Endothelial cell (in vitro differentiated cells): ENCODE data around the gene WASHC1. TPM values are rescaled to one million over a fixed set of nuclear protein-coding genes. Genes with fewer than 3 reads are reported as not detected.
"Not testable (repeated sequence)": the region's sequence is repeated elsewhere in the genome, so short reads cannot be mapped to it uniquely, and the experiment has no call there.

Source experiments
- DNase-seq: peaks from one replicate; pipeline ENCODE4 v3.0.0; 2021; ENCODE audit warnings: low spot score
- H3K27ac Mint-ChIP-seq: one replicate; pipeline ENCODE4 v1.8.0; 2021; ENCODE audit warnings: mixed read lengths, inconsistent platforms; ENCODE audit not compliant: unreplicated experiment
- H3K27me3 Mint-ChIP-seq: one replicate; pipeline ENCODE4 v1.8.0; 2021; ENCODE audit warnings: mild to moderate bottlenecking, moderate library complexity, mixed read lengths, inconsistent platforms; ENCODE audit not compliant: unreplicated experiment
- H3K36me3 Mint-ChIP-seq: one replicate; pipeline ENCODE4 v1.8.0; 2021; ENCODE audit warnings: mild to moderate bottlenecking, low read depth, mixed read lengths, inconsistent platforms; ENCODE audit not compliant: unreplicated experiment
- H3K4me1 Mint-ChIP-seq: one replicate; pipeline ENCODE4 v1.8.0; 2021; ENCODE audit warnings: mild to moderate bottlenecking, mixed read lengths, inconsistent platforms; ENCODE audit not compliant: unreplicated experiment
- H3K4me3 Mint-ChIP-seq: one replicate; pipeline ENCODE4 v1.8.0; 2021; ENCODE audit warnings: mild to moderate bottlenecking, mixed read lengths, inconsistent platforms; ENCODE audit not compliant: unreplicated experiment
- H3K9me3 Mint-ChIP-seq: one replicate; pipeline ENCODE4 v1.8.0; 2021; ENCODE audit warnings: mixed read lengths, inconsistent platforms; ENCODE audit not compliant: unreplicated experiment
- long read RNA-seq: library from polyadenylated mRNA; unstranded; transcript quantifications from one replicate; pipeline ENCODE4 v2.0.0, GENCODE V29; 2020; ENCODE audit not compliant: unreplicated experiment
- total RNA-seq: library from RNA; stranded (reverse); fragmentation: NEBNext Ultra II Directional; extraction: Animal tissue kit (Norgen Biotek cat#: 25700); gene quantifications from one replicate; pipeline ENCODE4 v1.2.1, GENCODE V29; 2021; ENCODE audit not compliant: unreplicated experiment

The WASHC1 gene, protein sequence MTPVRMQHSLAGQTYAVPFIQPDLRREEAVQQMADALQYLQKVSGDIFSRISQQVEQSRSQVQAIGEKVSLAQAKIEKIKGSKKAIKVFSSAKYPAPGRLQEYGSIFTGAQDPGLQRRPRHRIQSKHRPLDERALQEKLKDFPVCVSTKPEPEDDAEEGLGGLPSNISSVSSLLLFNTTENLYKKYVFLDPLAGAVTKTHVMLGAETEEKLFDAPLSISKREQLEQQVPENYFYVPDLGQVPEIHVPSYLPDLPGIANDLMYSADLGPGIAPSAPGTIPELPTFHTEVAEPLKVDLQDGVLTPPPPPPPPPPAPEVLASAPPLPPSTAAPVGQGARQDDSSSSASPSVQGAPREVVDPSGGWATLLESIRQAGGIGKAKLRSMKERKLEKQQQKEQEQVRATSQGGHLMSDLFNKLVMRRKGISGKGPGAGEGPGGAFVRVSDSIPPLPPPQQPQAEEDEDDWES
- 21.7 TPM for total RNA-seq
- long read RNA-seq, partial matches to known transcripts: 0 of 2 reads
- long read RNA-seq, other reads (novel, unspliced or antisense): 2 of 2 reads

DNA sequence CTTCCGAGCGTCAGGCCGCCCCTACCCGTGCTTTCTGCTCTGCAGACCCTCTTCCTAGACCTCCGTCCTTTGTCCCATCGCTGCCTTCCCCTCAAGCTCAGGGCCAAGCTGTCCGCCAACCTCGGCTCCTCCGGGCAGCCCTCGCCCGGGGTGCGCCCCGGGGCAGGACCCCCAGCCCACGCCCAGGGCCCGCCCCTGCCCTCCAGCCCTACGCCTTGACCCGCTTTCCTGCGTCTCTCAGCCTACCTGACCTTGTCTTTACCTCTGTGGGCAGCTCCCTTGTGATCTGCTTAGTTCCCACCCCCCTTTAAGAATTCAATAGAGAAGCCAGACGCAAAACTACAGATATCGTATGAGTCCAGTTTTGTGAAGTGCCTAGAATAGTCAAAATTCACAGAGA lies at the start of gene WASHC1:
TSS of gene WASHC1 (minus strand) at position 101 of the 400 bp plus-strand sequence. CDS start 4,457 bp downstream, outside the sequence.
- not testable (repeated sequence) for DNase-seq, H3K9me3 Mint-ChIP-seq, H3K27me3 Mint-ChIP-seq, H3K27ac Mint-ChIP-seq, H3K4me1 Mint-ChIP-seq, H3K36me3 Mint-ChIP-seq, H3K4me3 Mint-ChIP-seq

DNA sequence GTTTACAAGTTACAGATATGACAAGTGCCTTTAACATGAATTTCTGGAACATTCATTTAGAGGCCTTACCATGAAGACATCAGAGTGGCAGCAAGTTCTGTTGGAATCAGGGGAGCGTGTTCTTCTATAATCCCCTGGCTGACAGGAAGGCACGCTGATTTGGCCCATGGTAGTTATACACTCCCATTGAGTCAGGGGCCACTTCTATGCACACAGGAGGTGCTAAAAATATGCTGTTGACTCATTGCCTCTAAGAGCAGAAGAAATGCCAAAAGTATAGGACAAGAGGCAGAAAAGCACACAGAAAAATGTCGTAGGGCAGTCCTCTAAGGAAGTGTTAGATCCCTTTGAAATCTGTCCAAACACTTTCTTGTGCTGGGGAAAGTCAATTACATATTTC lies 49.1 kb upstream of the WASHC1 start:
- H3K4me3 Mint-ChIP-seq, DNase-seq, H3K36me3 Mint-ChIP-seq, H3K4me1 Mint-ChIP-seq, H3K27ac Mint-ChIP-seq, H3K9me3 Mint-ChIP-seq, H3K27me3 Mint-ChIP-seq: not testable (repeated sequence)

DNA sequence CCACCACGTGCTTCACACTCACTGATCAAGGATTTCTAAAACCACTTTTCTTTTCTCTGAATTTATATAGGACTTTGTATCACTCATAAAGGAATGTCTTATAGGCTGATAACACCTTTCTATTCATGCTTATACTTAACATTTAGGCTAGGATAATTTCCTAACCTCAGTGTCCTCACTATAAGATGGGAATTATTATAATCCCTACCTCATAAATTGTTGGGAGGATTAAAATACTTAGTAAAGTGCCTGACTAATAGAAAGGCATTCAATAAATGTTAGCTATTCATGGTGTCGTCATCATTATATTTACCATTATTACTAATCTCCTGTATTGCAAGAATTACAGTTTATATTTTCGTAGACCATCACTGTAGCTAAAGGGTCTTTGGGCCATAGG lies 47.1 kb upstream of the WASHC1 start:
- not testable (repeated sequence) for H3K9me3 Mint-ChIP-seq, DNase-seq, H3K27ac Mint-ChIP-seq, H3K4me3 Mint-ChIP-seq, H3K36me3 Mint-ChIP-seq, H3K4me1 Mint-ChIP-seq, H3K27me3 Mint-ChIP-seq

DNA sequence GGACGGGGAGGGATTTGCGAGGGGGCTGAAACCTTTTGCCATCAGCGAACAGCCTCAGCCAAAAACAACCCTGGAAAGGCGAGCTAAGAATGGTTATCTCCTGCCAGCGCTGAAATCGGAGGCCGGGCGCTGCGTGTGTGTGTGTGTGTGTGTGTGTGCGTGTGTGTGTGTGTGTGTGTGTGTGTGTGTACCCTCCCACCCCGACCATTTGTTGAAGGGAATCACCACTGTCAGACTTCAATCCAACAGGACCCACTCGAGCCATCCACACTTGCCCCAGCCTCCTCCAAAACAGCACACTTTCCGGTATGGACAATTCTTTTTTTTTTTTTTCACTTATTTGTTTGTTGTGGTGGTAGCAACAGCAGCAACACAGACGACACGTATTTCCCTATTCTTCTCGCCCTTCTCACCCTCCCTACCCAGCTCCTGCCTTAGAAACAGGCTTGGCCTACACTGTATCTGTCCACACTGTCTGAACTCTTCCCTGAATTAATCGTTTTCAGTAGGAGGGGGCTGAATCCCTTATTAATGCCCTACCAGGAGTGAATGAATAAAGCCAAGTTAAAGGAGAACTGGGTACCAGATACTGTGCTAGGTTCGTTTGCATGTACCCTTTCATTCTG lies 44.8 kb upstream of the WASHC1 start:
- Mint-ChIP-seq H3K27ac (peak overlapping the region; percentile 84), H3K4me3 (peak overlapping the region; percentile 88)
- not testable (repeated sequence) for H3K9me3 Mint-ChIP-seq, H3K36me3 Mint-ChIP-seq, H3K4me1 Mint-ChIP-seq, DNase-seq, H3K27me3 Mint-ChIP-seq

DNA sequence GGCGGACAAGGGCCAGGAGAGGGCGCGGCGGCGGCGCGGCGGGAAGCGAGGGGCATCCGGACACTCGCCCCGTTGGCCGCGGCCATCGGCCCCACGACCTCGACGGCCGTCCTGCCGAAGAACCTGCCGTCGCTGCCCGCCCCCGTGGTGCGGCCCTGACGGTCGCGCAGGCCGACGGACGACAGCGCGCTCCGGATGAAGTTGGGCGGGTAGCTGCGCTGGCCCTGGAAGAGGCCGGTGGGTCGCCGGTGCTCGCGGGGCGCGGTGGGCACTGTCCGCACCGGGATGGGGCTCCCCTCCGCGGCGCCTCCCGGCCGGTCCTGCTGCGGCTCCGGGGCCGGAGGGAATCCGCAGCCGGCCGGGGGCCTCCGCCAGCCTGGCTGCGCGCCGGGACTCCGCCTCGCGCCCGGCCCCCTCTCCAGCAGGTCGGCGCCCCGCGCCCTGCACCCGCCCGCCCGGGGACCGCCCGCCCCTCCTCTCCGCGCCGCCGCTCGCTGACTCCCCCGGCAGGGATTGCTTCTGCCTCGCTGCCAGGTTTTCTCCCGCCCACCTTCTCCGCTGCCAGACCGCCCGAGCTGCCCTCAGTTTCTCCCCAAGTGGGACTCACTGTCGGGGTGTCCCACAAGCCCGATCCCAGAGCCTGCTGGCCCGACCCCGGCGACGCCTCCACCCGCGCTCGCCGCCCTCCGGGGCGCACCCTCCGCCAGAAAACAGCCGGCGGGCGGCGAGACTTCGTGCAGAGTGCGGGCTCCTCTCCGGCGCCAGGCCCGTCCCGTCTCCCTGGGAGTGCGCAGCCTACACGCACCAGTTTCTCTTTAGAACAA lies 44.0 kb upstream of the WASHC1 start:
- not testable (repeated sequence) for H3K4me1 Mint-ChIP-seq, H3K27me3 Mint-ChIP-seq, H3K36me3 Mint-ChIP-seq, H3K9me3 Mint-ChIP-seq, H3K27ac Mint-ChIP-seq
- peak; percentile 41 for DNase-seq
- H3K4me3 Mint-ChIP-seq: peak overlapping the region; percentile 88

DNA sequence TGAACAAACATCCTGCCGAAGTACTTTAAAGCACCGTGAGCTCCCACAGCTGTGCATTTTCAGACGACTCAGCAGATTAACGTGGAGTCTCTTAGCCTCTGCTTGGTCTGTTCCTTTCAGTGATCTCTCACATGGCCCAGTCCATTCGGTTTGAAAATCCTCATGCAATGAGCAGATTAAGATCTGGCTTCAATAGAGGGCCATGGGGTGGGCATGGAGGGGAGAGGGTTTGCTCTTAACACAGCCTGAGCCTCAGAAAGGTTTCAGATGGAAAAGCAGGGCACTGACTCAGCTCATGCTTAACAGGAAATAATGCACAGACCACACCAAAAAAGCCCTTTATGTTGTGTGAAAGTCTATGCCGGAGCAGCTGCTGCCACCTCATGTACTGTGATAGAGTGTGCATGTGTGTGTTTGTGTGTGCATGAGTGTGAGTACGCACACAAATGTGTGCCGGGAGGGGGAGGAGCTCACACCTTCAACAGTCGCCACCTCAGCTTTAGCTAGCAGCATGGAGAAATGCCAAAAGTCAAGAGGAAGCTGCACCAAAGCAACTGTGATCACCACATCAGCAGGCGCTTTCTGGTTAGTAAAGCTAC lies 33.9 kb upstream of the WASHC1 start:
- DNase-seq, H3K9me3 Mint-ChIP-seq, H3K4me1 Mint-ChIP-seq, H3K27me3 Mint-ChIP-seq, H3K4me3 Mint-ChIP-seq, H3K36me3 Mint-ChIP-seq: not testable (repeated sequence)
- H3K27ac Mint-ChIP-seq: peak overlapping the region; percentile 61

DNA sequence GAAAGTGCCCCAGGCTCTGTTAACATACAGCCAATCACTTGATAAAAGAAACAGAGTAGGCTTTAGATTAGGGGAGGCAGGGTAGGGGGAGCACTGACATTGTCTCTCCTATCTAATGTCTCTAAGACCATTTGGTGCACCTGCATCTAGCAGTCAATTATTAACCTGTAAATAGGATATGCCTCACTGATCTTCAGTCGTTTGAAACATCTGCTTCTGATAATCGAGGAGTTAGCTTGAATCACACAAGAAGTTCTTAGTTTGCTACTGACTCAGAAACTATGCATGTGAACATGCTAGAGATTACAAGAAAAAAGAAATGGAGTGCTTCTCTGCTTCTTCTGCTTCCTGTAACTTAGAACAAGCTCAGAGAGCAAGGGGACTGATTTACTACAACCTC lies 23.4 kb upstream of the WASHC1 start:
- not testable (repeated sequence) for H3K4me1 Mint-ChIP-seq, H3K27me3 Mint-ChIP-seq, H3K36me3 Mint-ChIP-seq, H3K27ac Mint-ChIP-seq, H3K9me3 Mint-ChIP-seq, H3K4me3 Mint-ChIP-seq, DNase-seq

DNA sequence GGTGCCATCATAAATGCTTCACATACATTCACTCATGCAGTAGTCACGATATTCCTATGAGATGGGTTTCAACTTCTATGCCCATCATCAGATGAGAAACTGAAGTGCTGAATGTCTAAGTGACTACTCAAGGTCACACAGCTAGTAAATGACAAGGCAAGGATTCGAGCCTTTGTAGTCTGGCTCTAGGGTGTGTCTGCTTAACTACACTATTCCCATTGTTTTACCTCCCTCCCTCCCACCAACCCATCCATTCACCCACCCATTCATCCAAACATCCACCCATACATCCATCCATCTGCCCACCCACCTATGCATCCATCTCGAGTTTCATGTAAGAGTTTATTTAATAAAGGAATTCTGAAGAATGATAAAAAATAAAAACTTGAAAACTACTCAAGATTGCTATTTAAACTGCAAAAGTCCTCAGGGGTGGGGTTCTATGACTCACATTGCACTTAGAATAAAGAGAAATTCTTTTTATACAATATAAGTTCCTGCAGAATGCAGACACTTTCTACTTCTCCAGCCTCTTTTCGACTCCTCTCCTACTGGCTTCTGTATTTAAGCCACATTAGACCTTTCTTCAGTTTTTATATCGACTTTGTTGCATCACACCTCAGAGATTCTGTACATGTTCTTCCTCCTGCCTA lies 19.1 kb upstream of the WASHC1 start:
- H3K9me3 Mint-ChIP-seq, H3K4me1 Mint-ChIP-seq, H3K4me3 Mint-ChIP-seq, H3K27ac Mint-ChIP-seq, DNase-seq, H3K27me3 Mint-ChIP-seq, H3K36me3 Mint-ChIP-seq: not testable (repeated sequence)

DNA sequence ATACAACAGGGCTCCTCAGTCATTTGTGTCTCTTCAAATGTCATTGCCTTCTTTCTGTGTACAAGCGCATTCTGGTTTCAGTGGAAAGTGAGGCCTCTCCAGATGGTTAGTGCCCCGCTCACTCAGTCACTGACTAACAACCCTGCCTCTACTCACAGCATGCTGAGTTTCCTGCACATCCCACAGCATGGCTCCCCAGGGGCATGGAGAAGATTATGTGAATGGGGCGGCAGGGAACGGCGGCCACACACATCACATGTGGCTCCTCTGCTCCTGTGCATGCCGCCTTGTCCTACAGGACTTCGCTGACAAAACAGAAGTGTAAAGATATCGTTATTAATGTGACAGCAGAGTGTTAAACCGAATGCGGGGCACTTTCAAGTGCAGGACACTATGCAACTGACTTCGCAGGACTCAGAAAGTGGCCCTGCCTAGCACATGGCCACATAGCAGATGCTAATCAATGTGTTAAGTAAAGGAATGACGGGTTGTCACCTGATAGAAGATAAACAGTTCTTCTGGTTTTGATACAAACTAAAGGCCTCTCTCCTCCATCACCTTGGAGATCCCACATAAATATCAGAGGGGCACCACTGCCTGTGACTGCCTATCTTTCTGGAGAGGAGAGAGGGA lies 17.5 kb upstream of the WASHC1 start:
- not testable (repeated sequence) for H3K9me3 Mint-ChIP-seq, H3K27me3 Mint-ChIP-seq, H3K27ac Mint-ChIP-seq, H3K4me1 Mint-ChIP-seq, H3K36me3 Mint-ChIP-seq, H3K4me3 Mint-ChIP-seq, DNase-seq

DNA sequence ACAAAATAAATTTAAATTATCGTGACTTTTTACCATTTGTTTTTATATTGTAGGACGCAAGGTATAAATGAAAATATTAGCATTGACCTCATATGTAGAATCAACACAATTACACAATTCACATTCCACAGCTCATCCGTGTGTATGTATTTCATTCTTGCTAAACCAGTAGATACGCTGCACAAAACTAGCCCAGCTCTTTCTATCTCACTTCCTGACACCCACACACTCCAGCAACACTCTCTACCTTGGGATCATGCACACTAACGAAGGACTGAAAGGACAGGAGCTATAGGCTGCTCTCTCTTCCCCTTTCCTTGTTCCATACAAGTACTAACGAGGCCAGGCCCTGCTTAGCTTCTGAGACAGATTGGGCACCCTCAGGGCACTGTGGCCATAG lies 16.9 kb upstream of the WASHC1 start:
- H3K4me3 Mint-ChIP-seq, H3K4me1 Mint-ChIP-seq, H3K9me3 Mint-ChIP-seq, H3K27ac Mint-ChIP-seq, H3K27me3 Mint-ChIP-seq, H3K36me3 Mint-ChIP-seq, DNase-seq: not testable (repeated sequence)
